GM12878 (cell line): ENCODE data around the gene CD300A. TPM values are rescaled to one million over a fixed set of nuclear protein-coding genes. Genes with fewer than 3 reads are reported as not detected.

ENCODE experiments used
- ATAC-seq: fragments of 200-7000 bp; cut with Tn5 transposase; 3 replicates; pipeline ENCODE4 v1.9.1; 2020; ENCODE audit warnings: mild to moderate bottlenecking, moderate library complexity
- BruUV-seq: library from RNA; stranded (reverse); fragments of 400-500 nt; replicated peaks from 2 replicates; lab custom pipeline; 2021; lab: Mats Ljungman, UMichigan
- CTCF ChIA-PET: fragments of 300-600 bp; sonication (Branson Sonifier 250); formaldehyde crosslinking; extraction: SDS; loops from one replicate; lab custom pipeline; 2021; ENCODE audit warnings: inconsistent platforms; lab: Yijun Ruan, JAX
- POLR2A ChIA-PET: fragments of 350-600 bp; formaldehyde crosslinking; extraction: SDS; loops from one replicate; lab custom pipeline; 2021; ENCODE audit warnings: inconsistent platforms; lab: Charles Lee
- RAD21 ChIA-PET: fragments of 300-600 bp; sonication (Branson Sonifier 250); formaldehyde crosslinking; loops from one replicate; lab custom pipeline; 2023; ENCODE audit warnings: antibody characterized with exemption; ENCODE audit not compliant: unreplicated experiment; lab: Charles Lee
- SMC1A ChIA-PET: fragments of 300-600 bp; sonication (Branson Sonifier 250); formaldehyde crosslinking; loops from one replicate; lab custom pipeline; 2023; ENCODE audit not compliant: unreplicated experiment, uncharacterized antibody; lab: Charles Lee
- DNase-seq: peaks from one replicate; pipeline ENCODE4 v3.0.0-alpha.2; 2011; ENCODE audit warnings: low read depth, low spot score
- FAIRE-seq: peaks from 3 replicates; lab custom pipeline; 2011; peaks lifted over from hg19 to GRCh38; lab: Jason Lieb, UNC
- H2AFZ ChIP-seq: 2 replicates; pipeline ENCODE4 v1.6.0; 2011; ENCODE audit warnings: low read depth, low read length, control low read depth; ENCODE audit not compliant: control insufficient read depth
- H3K27ac ChIP-seq: 2 replicates; pipeline ENCODE4 v1.5.1; 2011; ENCODE audit warnings: control low read depth; ENCODE audit not compliant: control insufficient read depth, insufficient read depth
- H3K27me3 ChIP-seq, 2 experiments: replicated peaks in 1 of 2; 2 replicates each; pipeline versions ENCODE4 v1.6.0 to v1.6.1; 2011; ENCODE audit warnings: low read length in 1 of 2; ENCODE audit not compliant: control insufficient read depth in 2 of 2, insufficient read depth in 2 of 2
- H3K36me3 ChIP-seq, 2 experiments: 2 replicates each; pipeline ENCODE4 v1.5.1; 2011; ENCODE audit warnings: low read length in 1 of 2; ENCODE audit not compliant: control insufficient read depth in 2 of 2, insufficient read depth in 2 of 2
- H3K4me1 ChIP-seq: 2 replicates; pipeline ENCODE4 v1.6.1; 2011; ENCODE audit warnings: mild to moderate bottlenecking, low read length, moderate library complexity, mixed read lengths; ENCODE audit not compliant: control insufficient read depth, insufficient read depth
- H3K4me2 ChIP-seq: 2 replicates; pipeline ENCODE4 v1.6.0; 2011; ENCODE audit warnings: control low read depth; ENCODE audit not compliant: control insufficient read depth, insufficient read depth
- H3K4me3 ChIP-seq: fragments of 200-600 bp; sonication (generic); 2 replicates; pipeline ENCODE4 v1.5.1; 2016
- H3K79me2 ChIP-seq: 2 replicates; pipeline ENCODE4 v1.6.0; 2011; ENCODE audit warnings: low read length; ENCODE audit not compliant: control insufficient read depth, insufficient read depth
- H3K9ac ChIP-seq: 2 replicates; pipeline ENCODE4 v1.8.0; 2011; ENCODE audit warnings: low read length, control low read depth, mixed read lengths; ENCODE audit not compliant: control insufficient read depth, insufficient read depth
- H3K9me3 ChIP-seq: replicated peaks from 3 replicates; pipeline ENCODE4 v1.5.1; 2011; ENCODE audit warnings: mild to moderate bottlenecking, low read length; ENCODE audit not compliant: control insufficient read depth, insufficient read depth
- H4K20me1 ChIP-seq: 2 replicates; pipeline ENCODE4 v1.6.0; 2011; ENCODE audit not compliant: control insufficient read depth, insufficient read depth
- DPF2 ChIP-seq: fragments of 450-650 bp; IDR thresholded peaks from 2 replicates; pipeline ENCODE4 v1.6.1; 2017; ENCODE audit warnings: mild to moderate bottlenecking
- ESRRA ChIP-seq: IDR thresholded peaks from 2 replicates; pipeline ENCODE4 v1.6.1; 2012; ENCODE audit warnings: mild to moderate bottlenecking, low read length, improper control_type of control experiment
- MTA3 ChIP-seq: IDR thresholded peaks from 2 replicates; pipeline ENCODE4 v1.6.1; 2012; ENCODE audit warnings: low read length, inconsistent platforms, borderline replicate concordance
- NR2C2 ChIP-seq: IDR thresholded peaks from 2 replicates; pipeline ENCODE4 v1.6.1; 2011; ENCODE audit warnings: borderline replicate concordance, low read depth; ENCODE audit not compliant: control insufficient read depth, insufficient read length
- RAD51 ChIP-seq: fragments of 450-650 bp; IDR thresholded peaks from 2 replicates; pipeline ENCODE4 v1.6.1; 2016; ENCODE audit warnings: moderate library complexity, mild to moderate bottlenecking, inconsistent platforms
- RELA ChIP-seq: fragments of 450-650 bp; IDR thresholded peaks from 2 replicates; pipeline ENCODE4 v1.8.0; 2014; ENCODE audit warnings: borderline replicate concordance; ENCODE audit not compliant: partially characterized antibody
- SPI1 ChIP-seq: IDR thresholded peaks from 2 replicates; pipeline ENCODE4 v1.6.1; 2011; ENCODE audit warnings: low read depth, mild to moderate bottlenecking, low read length, moderate library complexity, borderline replicate concordance; ENCODE audit not compliant: insufficient read depth
- SREBF2 ChIP-seq: IDR thresholded peaks from 2 replicates; pipeline ENCODE4 v1.6.1; 2012; ENCODE audit warnings: mild to moderate bottlenecking, low read length
- ZNF24 ChIP-seq: fragments of 450-650 bp; IDR thresholded peaks from 2 replicates; pipeline ENCODE4 v1.6.1; 2017; ENCODE audit warnings: antibody characterized with exemption, mild to moderate bottlenecking
- WGBS: methylation state at CpG from one replicate; pipeline ENCODE4 v1.1.6; 2016; ENCODE audit warnings: low lambda C conversion rate; ENCODE audit not compliant: insufficient replicate concordance, insufficient coverage; ENCODE audit errors: missing lambda C conversion rate; 5-methylcytosine and 5-hydroxymethylcytosine counted together
- in situ Hi-C: fragments of 300-500 bp; cut with MboI; formaldehyde crosslinking; loops from 9 replicates; pipeline ENCODE4 v1.14.3; 2018; ENCODE audit warnings: mixed read lengths
- intact Hi-C: fragments of 100-400 bp; cut with micrococcal nuclease; formaldehyde crosslinking; loops from one replicate; pipeline ENCODE4 v1.14.2; 2022; ENCODE audit not compliant: unreplicated experiment
- polyA plus RNA-seq, 11 experiments: library from polyadenylated mRNA; depleted of rRNA in 4 of 11; unstranded in 6 of 11; stranded (reverse) in 5 of 11; fragments of >200 nt; fragmentation: Nextera tagmentation in 4 of 11; fragmentation: Illumina TruSeq in 1 of 11; extraction: Ambion mirVana in 4 of 11; extraction: Trizol in 1 of 11; gene quantifications; 1 replicate in 1 of 11; 2 replicates in 10 of 11; pipeline versions ENCODE4 v1.2.1 to v1.2.3, GENCODE V29; 2011 to 2016; ENCODE audit warnings: inconsistent platforms in 2 of 11, missing spikeins in 2 of 11, low read depth in 1 of 11
- total RNA-seq, 4 experiments: library from RNA; depleted of rRNA in 3 of 4; stranded (reverse); fragments of >200 nt in 3 of 4; fragmentation: Illumina TruSeq in 1 of 4; extraction: Trizol in 1 of 4; gene quantifications; 2 replicates each; pipeline versions ENCODE4 v1.2.1 to v1.2.3, GENCODE V29; 2013 to 2021
- TF ChIP-seq, protein P1 (sequence below): fragments of 450-650 bp; IDR thresholded peaks from 2 replicates; pipeline ENCODE4 v1.6.1; 2016; ENCODE audit warnings: mild to moderate bottlenecking
- TF ChIP-seq, protein P2 (sequence below): fragments of 450-650 bp; IDR thresholded peaks from 2 replicates; pipeline ENCODE4 v1.6.1; 2016; ENCODE audit warnings: mild to moderate bottlenecking, moderate library complexity, borderline replicate concordance
- TF ChIP-seq, protein P3 (sequence below): fragments of 450-650 bp; IDR thresholded peaks from 2 replicates; pipeline ENCODE4 v1.6.1; 2017; ENCODE audit warnings: mild to moderate bottlenecking, moderate library complexity

Gene CD300A
- total and polyA plus RNA-seq, 10 of the 15 experiments (the other 5 are each of a cell fraction or from before 2014, with no cell fraction given), result 10.6 to 128 (median 36.1) TPM

DNA sequence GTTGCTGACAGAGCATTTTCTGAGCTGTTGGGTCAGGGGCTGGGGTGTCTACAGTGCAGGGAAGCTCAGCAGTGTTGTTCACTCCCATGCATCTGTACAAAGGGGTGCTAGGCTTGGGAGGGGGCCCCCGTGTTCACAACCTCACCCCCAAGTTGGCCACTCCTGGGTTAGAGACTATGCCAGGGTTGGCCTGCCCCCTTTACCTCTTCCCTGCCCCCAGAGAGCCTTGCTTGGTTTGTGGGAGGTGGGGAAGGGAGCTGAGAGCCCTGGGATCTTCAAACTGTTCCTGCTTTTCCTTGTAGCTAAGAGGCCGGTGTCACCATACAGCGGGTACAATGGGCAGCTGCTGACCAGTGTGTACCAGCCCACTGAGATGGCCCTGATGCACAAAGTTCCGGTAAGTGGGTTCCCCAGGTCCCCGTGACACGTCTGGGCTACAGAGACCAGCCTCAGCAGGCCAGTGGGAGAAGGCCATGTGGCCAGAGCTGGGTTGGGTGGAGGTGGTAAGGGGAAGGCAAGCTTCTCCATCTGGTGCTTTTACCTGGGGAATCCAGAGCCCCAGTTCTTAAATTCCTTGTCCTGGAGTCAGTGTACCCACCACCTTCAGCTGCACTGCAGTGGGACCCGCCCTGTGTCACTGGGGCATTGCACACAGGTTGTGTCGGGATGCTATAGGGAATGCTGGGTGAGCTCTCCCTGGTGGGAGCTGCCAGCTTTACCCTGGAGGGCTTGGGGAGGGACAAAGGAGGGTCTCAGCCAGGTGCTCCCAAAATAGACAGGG is 22.7 kb upstream of the CD300A start:
- Histone ChIP-seq H2AFZ (no peak overlapping the region), H3K4me1 (peaks cover 5% of the 10 kb centered on the region; the same call in 1 of the 2 replicates), H4K20me1 (no peaks in the 10 kb centered on the region), H3K4me2 (no peak overlapping the region), H3K27ac (no peak overlapping the region), H3K9ac (no peak overlapping the region), H3K27me3 (no peaks in the 10 kb centered on the region), H3K36me3 (no peaks in the 10 kb centered on the region), H3K79me2 (no peaks in the 10 kb centered on the region), H3K4me3 (no peak overlapping the region), H3K9me3 (peaks cover 4% of the 10 kb centered on the region; the same call in 1 of the 3 replicates)
- POLR2A ChIA-PET, result interaction anchor here (0.5 to 0.7 kb wide), 2 partner anchors 23 to 215 kb away, joined by 3 read pairs; no protein-coding TSS in a partner anchor
- 32% methylated on average over 8 of the region's 8 CpGs for WGBS
- intact Hi-C loops, result no loop called here
- no peak for DNase-seq
- SMC1A ChIA-PET, result interaction anchor here (1.0 to 2.9 kb wide), 5 partner anchors 11 to 65 kb away, joined by 3 to 12 read pairs (median 4); no protein-coding TSS in a partner anchor
- no peak for FAIRE-seq
- no peak for ATAC-seq
- RAD21 ChIA-PET, result interaction anchor here (0.7 to 1.7 kb wide), 3 partner anchors 8 to 78 kb away, joined by 3 to 7 read pairs (median 3); no protein-coding TSS in a partner anchor
- in situ Hi-C loops, result no loop called here
- BruUV-seq, result no TSS peak
- CTCF ChIA-PET, result interaction anchor here (0.7 to 5.1 kb wide), 6 partner anchors 9 to 90 kb away, joined by 3 to 34 read pairs (median 6); no protein-coding TSS in a partner anchor
- TF ChIP-seq, protein P1, sequence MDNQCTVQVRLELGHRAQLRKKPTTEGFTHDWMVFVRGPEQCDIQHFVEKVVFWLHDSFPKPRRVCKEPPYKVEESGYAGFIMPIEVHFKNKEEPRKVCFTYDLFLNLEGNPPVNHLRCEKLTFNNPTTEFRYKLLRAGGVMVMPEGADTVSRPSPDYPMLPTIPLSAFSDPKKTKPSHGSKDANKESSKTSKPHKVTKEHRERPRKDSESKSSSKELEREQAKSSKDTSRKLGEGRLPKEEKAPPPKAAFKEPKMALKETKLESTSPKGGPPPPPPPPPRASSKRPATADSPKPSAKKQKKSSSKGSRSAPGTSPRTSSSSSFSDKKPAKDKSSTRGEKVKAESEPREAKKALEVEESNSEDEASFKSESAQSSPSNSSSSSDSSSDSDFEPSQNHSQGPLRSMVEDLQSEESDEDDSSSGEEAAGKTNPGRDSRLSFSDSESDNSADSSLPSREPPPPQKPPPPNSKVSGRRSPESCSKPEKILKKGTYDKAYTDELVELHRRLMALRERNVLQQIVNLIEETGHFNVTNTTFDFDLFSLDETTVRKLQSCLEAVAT, result no peak
- TF ChIP-seq MTA3, result no peak
- TF ChIP-seq SPI1, result no peak
- no peak for TF ChIP-seq RELA
- TF ChIP-seq NR2C2, result no peak
- no peak for TF ChIP-seq RAD51
- no peak for TF ChIP-seq ZNF24
- TF ChIP-seq, protein P2, sequence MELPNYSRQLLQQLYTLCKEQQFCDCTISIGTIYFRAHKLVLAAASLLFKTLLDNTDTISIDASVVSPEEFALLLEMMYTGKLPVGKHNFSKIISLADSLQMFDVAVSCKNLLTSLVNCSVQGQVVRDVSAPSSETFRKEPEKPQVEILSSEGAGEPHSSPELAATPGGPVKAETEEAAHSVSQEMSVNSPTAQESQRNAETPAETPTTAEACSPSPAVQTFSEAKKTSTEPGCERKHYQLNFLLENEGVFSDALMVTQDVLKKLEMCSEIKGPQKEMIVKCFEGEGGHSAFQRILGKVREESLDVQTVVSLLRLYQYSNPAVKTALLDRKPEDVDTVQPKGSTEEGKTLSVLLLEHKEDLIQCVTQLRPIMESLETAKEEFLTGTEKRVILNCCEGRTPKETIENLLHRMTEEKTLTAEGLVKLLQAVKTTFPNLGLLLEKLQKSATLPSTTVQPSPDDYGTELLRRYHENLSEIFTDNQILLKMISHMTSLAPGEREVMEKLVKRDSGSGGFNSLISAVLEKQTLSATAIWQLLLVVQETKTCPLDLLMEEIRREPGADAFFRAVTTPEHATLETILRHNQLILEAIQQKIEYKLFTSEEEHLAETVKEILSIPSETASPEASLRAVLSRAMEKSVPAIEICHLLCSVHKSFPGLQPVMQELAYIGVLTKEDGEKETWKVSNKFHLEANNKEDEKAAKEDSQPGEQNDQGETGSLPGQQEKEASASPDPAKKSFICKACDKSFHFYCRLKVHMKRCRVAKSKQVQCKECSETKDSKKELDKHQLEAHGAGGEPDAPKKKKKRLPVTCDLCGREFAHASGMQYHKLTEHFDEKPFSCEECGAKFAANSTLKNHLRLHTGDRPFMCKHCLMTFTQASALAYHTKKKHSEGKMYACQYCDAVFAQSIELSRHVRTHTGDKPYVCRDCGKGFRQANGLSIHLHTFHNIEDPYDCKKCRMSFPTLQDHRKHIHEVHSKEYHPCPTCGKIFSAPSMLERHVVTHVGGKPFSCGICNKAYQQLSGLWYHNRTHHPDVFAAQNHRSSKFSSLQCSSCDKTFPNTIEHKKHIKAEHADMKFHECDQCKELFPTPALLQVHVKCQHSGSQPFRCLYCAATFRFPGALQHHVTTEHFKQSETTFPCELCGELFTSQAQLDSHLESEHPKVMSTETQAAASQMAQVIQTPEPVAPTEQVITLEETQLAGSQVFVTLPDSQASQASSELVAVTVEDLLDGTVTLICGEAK, result no peak
- no peak for TF ChIP-seq SREBF2
- TF ChIP-seq, protein P3, sequence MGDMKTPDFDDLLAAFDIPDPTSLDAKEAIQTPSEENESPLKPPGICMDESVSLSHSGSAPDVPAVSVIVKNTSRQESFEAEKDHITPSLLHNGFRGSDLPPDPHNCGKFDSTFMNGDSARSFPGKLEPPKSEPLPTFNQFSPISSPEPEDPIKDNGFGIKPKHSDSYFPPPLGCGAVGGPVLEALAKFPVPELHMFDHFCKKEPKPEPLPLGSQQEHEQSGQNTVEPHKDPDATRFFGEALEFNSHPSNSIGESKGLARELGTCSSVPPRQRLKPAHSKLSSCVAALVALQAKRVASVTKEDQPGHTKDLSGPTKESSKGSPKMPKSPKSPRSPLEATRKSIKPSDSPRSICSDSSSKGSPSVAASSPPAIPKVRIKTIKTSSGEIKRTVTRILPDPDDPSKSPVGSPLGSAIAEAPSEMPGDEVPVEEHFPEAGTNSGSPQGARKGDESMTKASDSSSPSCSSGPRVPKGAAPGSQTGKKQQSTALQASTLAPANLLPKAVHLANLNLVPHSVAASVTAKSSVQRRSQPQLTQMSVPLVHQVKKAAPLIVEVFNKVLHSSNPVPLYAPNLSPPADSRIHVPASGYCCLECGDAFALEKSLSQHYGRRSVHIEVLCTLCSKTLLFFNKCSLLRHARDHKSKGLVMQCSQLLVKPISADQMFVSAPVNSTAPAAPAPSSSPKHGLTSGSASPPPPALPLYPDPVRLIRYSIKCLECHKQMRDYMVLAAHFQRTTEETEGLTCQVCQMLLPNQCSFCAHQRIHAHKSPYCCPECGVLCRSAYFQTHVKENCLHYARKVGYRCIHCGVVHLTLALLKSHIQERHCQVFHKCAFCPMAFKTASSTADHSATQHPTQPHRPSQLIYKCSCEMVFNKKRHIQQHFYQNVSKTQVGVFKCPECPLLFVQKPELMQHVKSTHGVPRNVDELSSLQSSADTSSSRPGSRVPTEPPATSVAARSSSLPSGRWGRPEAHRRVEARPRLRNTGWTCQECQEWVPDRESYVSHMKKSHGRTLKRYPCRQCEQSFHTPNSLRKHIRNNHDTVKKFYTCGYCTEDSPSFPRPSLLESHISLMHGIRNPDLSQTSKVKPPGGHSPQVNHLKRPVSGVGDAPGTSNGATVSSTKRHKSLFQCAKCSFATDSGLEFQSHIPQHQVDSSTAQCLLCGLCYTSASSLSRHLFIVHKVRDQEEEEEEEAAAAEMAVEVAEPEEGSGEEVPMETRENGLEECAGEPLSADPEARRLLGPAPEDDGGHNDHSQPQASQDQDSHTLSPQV, result no peak
- no peak for TF ChIP-seq ESRRA
- no peak for TF ChIP-seq DPF2
